Amygdala (tissue), 56 donors: ENCODE results near the gene DRAXIN.

Source experiments
- DNase-seq, 56 donors: peaks; one replicate each; lab custom pipeline; 2025; lab: John Stamatoyannopoulos, UW

The DRAXIN gene

DNA sequence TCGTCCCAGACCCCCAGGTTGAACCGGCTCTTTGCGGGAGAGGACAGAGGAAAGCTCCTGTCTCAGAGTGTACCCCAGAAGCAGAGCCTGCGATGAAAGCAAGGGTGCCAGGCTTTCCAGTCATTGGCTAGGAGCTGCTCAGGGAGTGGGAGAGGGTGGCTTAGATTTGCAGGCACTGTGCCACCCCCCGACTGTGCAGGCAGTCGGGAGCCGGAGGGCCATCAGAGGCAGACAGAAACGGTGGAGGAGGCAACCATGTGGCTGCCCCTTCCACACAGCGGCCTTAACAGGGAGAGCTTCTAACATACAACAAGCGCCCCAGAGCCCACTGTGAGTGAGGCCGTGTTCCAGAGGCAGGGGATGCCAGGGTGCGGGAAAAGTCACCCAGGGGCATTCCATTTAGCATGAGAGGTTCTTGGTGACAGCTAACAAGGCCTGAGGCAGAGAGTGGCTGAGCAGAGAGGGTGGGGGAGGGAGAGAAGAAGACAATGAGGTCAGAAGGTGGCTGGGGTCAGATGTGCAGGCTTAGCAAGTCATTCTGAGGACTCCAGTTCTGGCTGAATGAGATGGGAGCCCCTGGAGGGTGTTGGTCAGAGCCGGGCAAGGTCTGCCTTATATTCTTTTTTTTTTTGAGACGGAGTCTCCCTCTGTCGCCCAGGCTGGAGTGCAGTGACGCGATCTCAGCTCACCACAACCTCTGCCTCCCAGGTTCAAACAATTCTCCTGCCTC, 61.0 kb downstream of the DRAXIN start:
- no peak for DNase-seq

DNA sequence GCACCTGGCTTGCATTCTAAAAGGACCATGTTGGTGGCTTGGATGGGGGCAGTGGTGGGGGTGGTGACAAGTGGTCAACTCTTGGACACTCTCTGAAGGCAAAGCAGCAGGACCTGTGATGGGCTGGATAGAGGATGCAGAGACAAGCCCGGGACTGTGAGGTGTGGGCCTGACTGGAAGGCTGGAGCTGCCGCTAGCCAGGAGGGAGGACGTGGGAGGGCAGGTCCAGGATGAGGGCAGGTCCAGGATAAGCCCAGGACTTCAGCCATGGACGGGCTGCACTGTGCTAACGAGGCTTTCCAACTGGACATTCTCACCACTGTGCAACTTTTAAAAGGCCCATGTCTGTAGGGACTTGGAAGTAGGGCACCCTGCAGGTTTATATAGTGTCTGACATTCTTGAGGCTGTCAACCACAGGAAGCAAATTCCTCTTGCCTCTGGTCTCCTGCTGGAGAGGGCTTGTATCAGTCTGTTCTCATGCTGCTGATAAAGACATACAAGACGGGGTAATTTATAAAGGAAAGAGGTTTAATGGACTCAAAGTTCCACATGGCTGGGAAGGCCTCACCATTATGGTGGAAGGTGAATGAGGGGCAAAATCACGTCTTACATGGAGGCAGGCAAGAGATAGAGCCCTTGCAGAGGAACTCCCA, 62.2 kb downstream of the DRAXIN start:
- DNase-seq = no peak

GRCh38 chr1:11757047-11757446, 65.5 kb downstream of the DRAXIN start:
- DNase-seq = no peak

DNA sequence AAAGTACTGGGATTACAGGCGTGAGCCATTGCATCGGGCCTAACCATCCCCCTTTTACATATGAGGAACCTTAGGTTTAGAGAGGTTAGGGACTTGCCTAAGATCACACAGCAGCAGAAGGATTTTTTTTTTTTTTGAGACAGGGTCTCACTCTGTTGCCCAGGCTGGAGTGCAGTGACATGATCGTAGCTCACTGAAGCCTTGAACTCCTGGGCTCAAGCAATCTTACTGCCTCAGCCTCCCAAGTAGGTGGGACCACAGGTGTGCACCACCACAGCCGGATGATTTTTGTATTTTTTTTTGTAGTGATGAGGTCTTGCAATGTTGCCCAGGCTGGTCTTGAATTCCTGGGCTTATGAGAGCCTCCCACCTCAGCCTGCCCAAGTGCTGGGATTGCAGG, 68.3 kb downstream of the DRAXIN start:
- no peak for DNase-seq

DNA sequence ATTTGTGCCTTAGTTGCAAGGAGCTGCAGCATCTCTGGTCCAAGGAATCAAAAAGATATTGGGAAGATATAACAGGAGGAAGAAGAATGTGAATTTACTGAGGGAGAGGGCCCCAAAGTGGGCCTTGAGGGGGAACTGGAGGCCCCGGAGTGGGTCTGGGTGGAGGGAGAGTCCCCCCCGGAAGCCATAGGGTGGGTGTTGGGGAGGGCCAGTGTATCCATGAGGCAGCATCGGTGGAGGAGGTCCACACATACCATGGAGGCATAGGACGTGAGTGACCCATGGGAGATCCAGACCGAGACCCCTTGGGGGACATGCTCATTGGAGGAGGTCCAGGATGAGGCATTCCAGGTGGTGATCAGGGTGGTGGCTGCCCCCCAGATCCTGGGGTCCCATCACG, 69.8 kb downstream of the DRAXIN start:
- no peak for DNase-seq

DNA sequence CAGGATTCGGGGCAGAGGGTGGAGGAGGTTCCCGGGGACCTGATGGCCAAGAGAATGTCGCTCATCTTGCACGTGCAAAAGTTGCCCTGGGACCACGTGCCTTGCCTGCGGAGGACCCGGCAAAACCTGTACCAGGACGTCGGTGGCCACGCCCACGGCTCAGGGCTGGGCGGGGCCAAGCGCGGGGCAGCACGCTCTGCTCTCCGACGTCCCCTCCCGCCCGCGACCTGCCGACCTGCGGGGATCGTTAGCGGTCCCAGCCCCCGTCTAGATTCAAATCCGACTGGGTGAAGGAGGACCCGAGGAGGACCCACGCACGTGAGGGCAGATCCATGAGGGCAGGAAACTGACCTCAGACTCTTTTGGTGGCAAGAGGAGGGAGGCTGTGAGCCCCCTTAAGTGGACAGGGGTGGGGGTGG, 70.5 kb downstream of the DRAXIN start, which contains the start of gene C1orf167:
Gene C1orf167, plus strand, starts transcription at position 206 of the 419 bp plus-strand sequence. CDS start 2,208 bp downstream, outside the sequence.
- DNase-seq = no peak

DNA sequence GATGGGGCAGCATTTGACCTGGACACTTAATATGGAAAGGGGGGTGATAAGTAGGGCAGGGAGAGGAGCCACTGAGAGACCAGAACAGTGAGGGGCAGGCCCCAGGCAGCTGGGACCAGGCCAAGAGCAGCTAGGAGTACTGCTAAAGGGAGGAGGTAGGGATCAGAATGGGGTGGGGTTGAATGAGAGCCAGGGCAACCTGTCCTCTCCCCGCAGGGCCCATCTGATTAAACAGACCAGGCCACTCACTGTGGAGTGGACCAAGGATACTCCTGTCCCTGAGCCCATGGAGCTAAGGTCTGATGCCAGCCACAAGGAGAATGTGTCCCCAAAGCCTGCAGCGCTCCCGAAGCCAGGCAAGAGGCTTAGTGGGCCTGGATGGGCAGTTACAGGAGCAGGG, 72.6 kb downstream of the DRAXIN start:
- DNase-seq = no peak

DNA sequence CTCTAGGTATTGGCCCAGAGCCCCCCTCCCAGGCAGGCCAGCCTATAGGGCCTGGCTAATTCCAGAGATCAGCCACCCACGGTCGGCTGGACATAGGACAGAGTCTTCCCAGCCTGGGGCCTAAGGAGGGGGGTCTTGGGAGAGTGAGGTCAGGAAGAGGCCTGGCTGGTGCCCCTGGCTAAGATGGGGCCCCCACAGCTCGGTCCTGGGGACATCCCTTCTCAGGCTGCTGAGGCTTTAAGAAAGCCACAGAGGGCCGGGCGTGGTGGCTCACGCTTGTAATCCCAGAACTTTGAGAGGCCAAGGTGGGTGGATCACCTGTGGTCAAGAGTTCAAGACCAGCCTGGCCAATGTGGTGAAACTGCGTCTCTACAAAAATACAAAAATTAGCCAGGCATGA, 73.0 kb downstream of the DRAXIN start:
- DNase-seq = no peak

- no peak for DNase-seq
Observed at GRCh38 chr1:11765661-11766428, 74.3 kb downstream of the DRAXIN start.

DNA sequence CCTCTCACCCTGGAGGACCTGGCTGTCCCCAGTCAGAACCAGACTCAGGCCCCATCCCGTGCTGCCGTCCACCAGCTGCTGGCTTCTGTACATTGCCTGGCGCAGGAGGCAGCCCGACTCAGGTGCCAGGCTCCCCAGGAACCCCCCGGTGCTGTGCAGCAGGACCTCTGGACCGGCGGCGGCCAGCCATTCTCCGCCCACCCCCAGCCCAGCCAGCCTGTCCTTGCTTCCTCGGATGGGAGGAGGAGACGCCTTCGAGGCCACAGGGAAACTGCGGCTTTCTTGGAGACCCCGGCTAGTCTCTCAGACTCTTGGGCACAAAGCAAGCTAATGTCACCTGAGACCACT, 74.9 kb downstream of the DRAXIN start:
- DNase-seq = no peak

DNA sequence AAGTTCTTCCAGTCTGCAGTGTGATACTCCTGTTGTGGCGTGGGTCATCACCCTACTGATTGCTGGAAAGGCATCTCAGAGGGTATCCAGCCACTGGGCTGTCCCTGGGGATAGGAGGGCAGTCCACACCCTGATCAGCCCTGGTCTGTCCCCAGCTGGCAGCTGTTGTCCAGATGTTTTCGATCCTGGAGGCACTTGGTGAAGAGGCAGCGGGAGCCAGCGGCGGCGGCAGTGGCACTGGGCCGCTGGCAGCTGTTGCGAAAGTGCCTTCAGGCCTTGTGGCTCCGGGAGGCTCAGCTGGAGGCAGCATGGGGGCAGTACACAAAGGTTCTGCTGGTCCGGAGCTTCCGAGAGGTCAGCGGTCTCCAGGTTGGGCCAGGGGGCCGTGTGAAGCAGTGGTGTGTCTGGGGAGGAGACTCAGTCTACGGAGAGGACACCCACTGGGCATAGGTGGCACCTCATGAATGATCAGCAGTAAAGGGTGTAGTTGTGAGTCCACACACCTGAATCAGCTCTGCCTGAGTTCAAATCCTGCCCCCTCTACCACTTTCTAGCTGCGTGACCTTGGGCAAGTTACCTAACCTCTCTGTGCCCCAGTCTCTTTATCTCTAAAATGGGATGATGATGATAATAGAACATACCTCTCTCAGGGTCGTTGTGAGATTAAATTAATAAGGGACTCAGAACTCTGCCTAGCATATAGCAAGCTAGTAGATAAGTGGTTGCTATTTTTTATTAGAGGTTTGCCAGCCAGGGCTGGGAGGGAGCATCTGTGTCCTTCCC, 76.6 kb downstream of the DRAXIN start:
- DNase-seq = no peak

DNA sequence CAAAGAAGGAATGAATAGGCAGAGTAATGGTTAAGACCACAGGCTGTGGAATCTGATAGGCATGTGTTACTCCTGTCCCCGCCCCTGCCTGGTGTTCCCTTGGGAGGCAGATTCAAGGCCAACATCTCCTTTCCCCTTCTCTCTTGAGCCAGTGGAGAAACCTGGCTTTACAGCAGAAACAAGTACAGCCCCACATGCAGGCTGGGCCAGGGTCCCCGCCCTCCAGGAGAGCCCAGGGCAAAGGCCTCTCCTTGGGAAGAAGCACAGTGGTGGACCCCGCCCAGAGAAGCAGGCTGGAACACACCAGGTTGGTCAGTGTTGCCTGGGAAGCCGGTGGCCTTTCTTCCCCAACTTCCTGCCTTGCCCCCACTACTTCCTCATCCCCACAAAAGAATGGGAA, 77.3 kb downstream of the DRAXIN start:
- DNase-seq = no peak

GRCh38 chr1:11769274-11769673, 77.8 kb downstream of the DRAXIN start:
- DNase-seq = no peak

GRCh38 chr1:11770011-11770410, 78.5 kb downstream of the DRAXIN start:
- DNase-seq = no peak

DNA sequence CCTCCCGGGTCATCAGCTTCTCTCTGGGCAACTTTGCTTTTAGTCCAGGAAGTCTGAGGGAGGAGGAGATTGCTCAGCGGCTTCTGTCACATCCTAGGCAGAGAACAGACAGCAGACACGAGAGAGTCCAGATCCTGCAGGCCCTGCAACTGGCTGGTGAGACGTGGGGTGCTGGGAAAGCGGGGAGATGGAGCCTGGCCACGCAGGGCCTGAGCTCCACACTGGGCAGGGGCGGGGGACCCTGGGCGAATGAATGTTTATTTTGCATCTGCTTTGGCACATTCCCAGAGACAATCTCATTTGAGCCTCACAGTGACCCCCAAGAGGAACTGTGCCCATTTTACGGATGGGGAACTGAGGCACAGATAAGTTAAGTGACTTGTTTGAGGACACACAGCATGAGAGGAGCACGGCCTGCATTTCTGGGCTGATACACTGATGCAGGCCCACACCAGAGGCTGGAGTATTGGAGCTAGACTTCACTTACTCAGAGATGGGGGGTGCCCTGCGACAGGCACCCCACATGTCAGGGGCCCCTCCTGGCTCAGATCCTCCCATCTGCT, 80.1 kb downstream of the DRAXIN start:
- DNase-seq = no peak

DNA sequence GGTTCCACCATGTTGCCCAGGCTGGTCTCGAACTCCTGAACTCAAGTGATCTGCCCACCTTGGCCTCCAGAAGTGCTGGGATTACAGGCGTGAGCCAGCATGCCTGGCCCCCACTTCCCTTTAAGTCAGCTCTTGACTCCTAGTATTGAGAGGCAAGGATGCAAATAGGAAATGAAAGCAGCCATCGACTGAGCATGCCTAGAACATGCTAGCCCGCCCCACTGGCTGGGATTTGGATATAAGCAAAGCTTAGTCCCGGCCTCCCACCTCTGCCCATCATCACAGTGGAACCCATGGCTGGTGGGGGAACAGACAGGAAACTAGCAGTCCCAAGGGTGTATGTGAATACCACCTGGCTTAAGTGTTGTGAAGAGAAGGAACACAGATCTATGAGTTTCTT, 80.9 kb downstream of the DRAXIN start:
- DNase-seq = no peak

DNA sequence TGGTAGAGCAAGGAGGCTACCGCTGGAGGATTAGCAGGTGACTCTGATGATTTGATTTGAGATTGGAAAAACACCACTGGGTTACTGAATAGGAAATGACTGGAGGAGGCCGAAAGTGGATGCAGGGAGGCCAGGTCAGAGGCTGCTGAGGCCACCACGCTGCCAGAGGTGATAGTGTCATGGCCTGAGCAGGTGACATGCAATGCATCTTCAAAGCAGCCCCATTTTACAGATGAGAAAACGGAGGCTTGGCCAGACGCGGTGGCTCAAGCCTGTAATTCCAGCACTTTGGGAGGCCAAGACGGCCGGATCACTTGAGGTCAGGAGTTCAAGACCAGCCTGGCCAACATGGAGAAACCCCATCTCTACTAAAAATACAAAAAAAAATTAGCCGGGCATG, 83.2 kb downstream of the DRAXIN start:
- no peak for DNase-seq
